Measurements from ENCODE around the gene TPCN1. TPM values are rescaled to one million over a fixed set of nuclear protein-coding genes. Genes with fewer than 3 reads are reported as not detected.

TPCN1 gene
- total RNA-seq, 3 donors from 2014 or later, result 46.9 to 71.7 (median 59.5) TPM

- no peaks in the 10 kb centered on the region for H3K36me3 ChIP-seq
- H3K9me3 ChIP-seq, result no peaks in the 10 kb centered on the region
- no peaks in the 10 kb centered on the region for H3K27me3 ChIP-seq
- TF ChIP-seq POLR2AphosphoS5 (IDR thresholded peaks at IDR 0.05) (no peak), POLR2A (IDR thresholded peaks at IDR 0.05) (no peak), CTCF (IDR thresholded peaks at IDR 0.05) (no peak)
- DNase-seq (ENCODE audit: low spot score in 2 of 2), result no peak
- H3K4me1 ChIP-seq, result no peaks in the 10 kb centered on the region
- H3K4me3 ChIP-seq, result no peak overlapping the region
- H3K27ac ChIP-seq, result peak overlapping the region in 1 of 2 donors; percentile 52
- intact Hi-C loops (cut with DNase I; ENCODE audit: low total_unique reads), result no loop called here
Observed at GRCh38 chr12:113195598-113195997, 25.7 kb upstream of the TPCN1 start.

- no peaks in the 10 kb centered on the region for H3K27me3 ChIP-seq
- H3K27ac ChIP-seq, result no peak overlapping the region
- DNase-seq (ENCODE audit: low spot score in 2 of 2), result no peak
- intact Hi-C loops (cut with DNase I; ENCODE audit: low total_unique reads), result no loop called here
- H3K4me3 ChIP-seq, result no peak overlapping the region
- no peaks in the 10 kb centered on the region for H3K4me1 ChIP-seq
- TF ChIP-seq POLR2A (IDR thresholded peaks at IDR 0.05) (no peak), POLR2AphosphoS5 (IDR thresholded peaks at IDR 0.05) (no peak), CTCF (IDR thresholded peaks at IDR 0.05) (no peak)
- no peaks in the 10 kb centered on the region for H3K9me3 ChIP-seq
- no peaks in the 10 kb centered on the region for H3K36me3 ChIP-seq
Observed at GRCh38 chr12:113196582-113196981, 24.7 kb upstream of the TPCN1 start.

- peak in 1 of 3 donors; percentile 8 for TF ChIP-seq POLR2AphosphoS5 (IDR thresholded peaks at IDR 0.05)
- no peak for TF ChIP-seq POLR2A (IDR thresholded peaks at IDR 0.05)
- peak in 2 of 3 donors; percentile 54 to 57 for TF ChIP-seq CTCF (IDR thresholded peaks at IDR 0.05)
- no peak overlapping the region for H3K27ac ChIP-seq
- H3K9me3 ChIP-seq, result no peaks in the 10 kb centered on the region
- no peak overlapping the region for H3K4me3 ChIP-seq
- no peaks in the 10 kb centered on the region for H3K36me3 ChIP-seq
- intact Hi-C loops (cut with DNase I; ENCODE audit: low total_unique reads), result no loop called here
- H3K27me3 ChIP-seq, result no peaks in the 10 kb centered on the region
- H3K4me1 ChIP-seq, result no peaks in the 10 kb centered on the region
- DNase-seq (ENCODE audit: low spot score in 2 of 2), result peak in 1 of 2 donors; percentile 67
Observed at GRCh38 chr12:113196990-113197389, 24.3 kb upstream of the TPCN1 start.

- no peak for DNase-seq (ENCODE audit: low spot score in 2 of 2)
- no peaks in the 10 kb centered on the region for H3K9me3 ChIP-seq
- TF ChIP-seq POLR2AphosphoS5 (IDR thresholded peaks at IDR 0.05) (no peak), CTCF (IDR thresholded peaks at IDR 0.05) (no peak), POLR2A (IDR thresholded peaks at IDR 0.05) (no peak)
- no peaks in the 10 kb centered on the region for H3K4me1 ChIP-seq
- intact Hi-C loops (cut with DNase I; ENCODE audit: low total_unique reads), result no loop called here
- no peak overlapping the region for H3K4me3 ChIP-seq
- H3K36me3 ChIP-seq, result no peaks in the 10 kb centered on the region
- H3K27me3 ChIP-seq, result no peaks in the 10 kb centered on the region
- H3K27ac ChIP-seq, result no peak overlapping the region
Observed at GRCh38 chr12:113197518-113198077, 23.7 kb upstream of the TPCN1 start.

DNA sequence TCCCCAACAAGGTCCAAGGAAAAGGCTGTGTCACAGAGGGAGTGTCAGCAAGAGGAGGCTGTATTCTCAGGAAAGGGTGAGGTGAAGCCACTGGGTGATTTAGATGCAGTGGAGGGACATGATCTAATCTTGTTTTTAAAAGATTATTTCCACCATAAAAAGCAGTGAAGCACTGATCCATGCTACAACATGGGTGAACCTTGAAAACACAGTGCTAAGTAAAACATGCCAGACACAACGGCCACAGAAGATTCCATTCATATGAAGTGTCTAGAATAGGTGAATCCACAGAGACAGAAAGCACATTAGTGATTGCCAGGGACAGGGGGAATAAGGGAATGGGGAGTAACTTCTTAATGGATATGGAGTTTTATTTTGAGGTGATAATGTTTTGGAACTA lies 23.0 kb upstream of the TPCN1 start:
- no peak for DNase-seq (ENCODE audit: low spot score in 2 of 2)
- Histone ChIP-seq H3K27me3 (no peaks in the 10 kb centered on the region), H3K9me3 (no peaks in the 10 kb centered on the region), H3K4me3 (no peak overlapping the region), H3K27ac (no peak overlapping the region), H3K36me3 (no peaks in the 10 kb centered on the region), H3K4me1 (no peaks in the 10 kb centered on the region)
- intact Hi-C loops (cut with DNase I; ENCODE audit: low total_unique reads), result no loop called here
- TF ChIP-seq CTCF (IDR thresholded peaks at IDR 0.05), result no peak

Measured in breast epithelium (tissue), 4 donors.